Measurements from ENCODE around the gene XPC. TPM values are rescaled to one million over a fixed set of nuclear protein-coding genes. Genes with fewer than 3 reads are reported as not detected.

The XPC gene
- total RNA-seq, 1 experiment from 2014 or later, result 30.2 TPM

DNA sequence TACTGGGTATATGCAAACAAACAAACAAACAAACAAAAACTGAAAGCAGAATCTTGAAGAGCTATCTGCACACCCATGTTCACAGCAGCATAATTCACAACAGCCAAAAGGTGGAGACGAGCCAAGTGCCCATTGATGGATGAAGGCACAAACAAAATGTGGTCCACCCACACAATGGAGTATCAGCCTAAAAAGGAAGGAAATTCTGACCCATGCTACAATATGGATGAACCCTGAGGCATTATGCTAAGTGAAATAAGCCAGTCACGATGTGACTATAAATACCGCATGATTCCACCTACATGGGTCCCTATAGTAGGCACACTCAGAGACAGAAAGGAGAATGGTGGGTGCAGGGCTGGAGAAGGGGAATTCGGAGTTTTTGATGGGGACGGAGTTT lies 24.1 kb downstream of the XPC start:
- in situ Hi-C loops (cut with HindIII; ENCODE audit: low pct_unique_long_range_greater_than_20kb, low sequenced_read_pairs), result no loop called here
- no peak for DNase-seq (ENCODE audit: low read depth)

DNA sequence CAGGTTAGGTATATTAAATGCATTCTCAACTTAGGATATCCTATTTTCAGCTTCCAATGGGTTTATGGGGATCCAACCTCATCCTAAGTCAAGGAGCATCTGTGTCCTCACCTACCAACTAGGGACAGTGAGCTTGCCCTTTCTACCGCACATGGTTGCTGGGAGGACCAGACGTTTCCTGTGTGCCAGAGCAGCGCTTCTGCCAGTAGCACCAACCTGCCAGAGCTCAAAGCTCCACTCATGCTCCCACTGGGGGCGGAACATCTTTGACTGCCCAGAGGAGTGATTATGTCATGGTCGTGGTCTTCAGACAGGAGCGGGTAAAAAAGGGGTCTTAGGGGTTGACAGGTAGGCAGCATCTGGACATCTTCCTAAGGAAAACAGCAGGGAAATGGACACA lies 24.7 kb downstream of the XPC start:
- in situ Hi-C loops (cut with HindIII; ENCODE audit: low pct_unique_long_range_greater_than_20kb, low sequenced_read_pairs), result no loop called here
- no peak for DNase-seq (ENCODE audit: low read depth)

DNA sequence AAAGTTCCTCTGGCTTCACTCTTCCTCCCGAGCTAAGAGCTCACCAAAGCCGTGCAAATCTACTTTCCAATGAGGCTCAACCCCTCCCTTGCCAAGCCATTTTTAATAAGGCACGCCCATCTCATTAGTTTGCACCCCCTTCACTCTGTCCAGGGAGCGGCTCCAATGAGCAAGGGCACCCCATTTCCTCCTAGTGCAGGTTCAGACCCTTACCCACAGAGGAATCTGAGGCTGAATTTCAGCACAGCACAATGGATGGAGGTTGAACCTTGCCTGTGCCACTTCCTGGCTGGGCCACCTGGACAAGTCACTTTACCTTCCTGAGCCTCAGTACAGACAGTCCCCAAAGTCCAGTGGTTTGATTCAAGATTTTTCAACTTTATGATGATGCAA lies 25.4 kb downstream of the XPC start:
- in situ Hi-C loops (cut with HindIII; ENCODE audit: low pct_unique_long_range_greater_than_20kb, low sequenced_read_pairs), result no loop called here
- no peak for DNase-seq (ENCODE audit: low read depth)

DNA sequence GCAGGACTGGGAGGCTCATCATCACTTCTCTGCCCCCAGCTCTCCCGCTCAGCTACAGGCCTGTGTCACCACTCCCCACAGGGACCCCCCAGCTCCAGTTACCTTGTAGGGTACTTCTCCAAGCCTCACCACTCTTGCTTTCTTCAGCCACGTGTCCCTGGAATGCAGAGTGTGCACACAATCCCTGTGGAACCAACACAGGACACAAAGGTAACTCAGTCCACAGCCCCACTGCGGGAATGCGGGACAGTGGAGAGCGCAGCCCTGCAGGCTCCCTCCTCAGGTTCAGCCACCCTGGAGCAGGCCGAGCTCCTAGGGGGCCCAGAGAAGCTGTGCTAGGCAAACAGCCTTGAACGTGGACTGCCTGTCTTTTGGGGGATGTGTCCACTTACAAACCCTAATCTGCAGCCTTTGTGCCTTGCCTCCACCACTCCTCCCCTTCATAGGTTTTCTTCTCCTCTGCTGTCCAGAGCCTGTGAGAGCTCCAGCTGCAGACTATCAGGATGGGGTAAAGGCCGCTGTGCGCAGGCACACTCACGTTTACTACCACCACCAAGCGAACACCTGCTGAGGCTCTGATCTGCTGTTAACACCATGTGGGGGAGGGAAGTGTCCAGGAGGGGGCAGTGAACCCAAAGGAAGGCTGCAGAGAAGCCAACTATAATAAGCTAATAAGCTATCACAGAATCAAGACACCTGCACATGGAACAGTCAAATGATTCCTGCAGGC lies 26.0 kb downstream of the XPC start:
- in situ Hi-C loops (cut with HindIII; ENCODE audit: low pct_unique_long_range_greater_than_20kb, low sequenced_read_pairs), result no loop called here

DNA sequence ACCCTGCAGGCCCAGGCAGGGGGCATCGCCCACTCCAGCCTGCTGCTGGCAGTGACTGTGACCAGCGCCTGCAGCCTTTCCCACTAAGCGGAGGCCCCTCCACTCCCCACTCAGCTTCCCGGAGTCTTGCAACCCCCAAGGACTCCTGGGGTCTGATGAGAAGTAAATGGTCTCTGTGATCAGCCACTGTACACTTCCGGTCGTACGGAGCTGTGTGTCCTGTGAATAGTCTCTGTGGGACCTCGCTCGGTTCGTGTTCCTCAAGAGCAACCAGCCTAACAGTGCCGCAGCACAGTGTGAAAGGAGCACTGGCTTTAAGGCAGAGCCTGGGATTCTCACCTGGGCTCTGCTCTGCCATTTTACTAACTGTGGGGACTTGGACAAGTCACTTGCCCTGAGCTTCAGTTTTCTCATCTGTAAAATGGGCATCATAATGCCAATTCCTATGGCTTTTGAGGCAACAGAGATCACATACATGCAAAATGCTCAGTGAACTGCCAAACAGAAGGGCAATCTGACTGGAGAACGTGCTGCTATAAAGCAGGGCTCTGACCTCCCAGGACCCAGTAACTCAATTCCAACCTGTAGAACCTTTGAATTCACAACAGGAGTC lies 26.8 kb downstream of the XPC start:
- DNase-seq (ENCODE audit: low read depth), result no peak
- in situ Hi-C loops (cut with HindIII; ENCODE audit: low pct_unique_long_range_greater_than_20kb, low sequenced_read_pairs), result no loop called here

More for the DNA sequence above, 26.0 kb downstream of the XPC start:
- DNase-seq (ENCODE audit: low read depth), result no peak

DNA sequence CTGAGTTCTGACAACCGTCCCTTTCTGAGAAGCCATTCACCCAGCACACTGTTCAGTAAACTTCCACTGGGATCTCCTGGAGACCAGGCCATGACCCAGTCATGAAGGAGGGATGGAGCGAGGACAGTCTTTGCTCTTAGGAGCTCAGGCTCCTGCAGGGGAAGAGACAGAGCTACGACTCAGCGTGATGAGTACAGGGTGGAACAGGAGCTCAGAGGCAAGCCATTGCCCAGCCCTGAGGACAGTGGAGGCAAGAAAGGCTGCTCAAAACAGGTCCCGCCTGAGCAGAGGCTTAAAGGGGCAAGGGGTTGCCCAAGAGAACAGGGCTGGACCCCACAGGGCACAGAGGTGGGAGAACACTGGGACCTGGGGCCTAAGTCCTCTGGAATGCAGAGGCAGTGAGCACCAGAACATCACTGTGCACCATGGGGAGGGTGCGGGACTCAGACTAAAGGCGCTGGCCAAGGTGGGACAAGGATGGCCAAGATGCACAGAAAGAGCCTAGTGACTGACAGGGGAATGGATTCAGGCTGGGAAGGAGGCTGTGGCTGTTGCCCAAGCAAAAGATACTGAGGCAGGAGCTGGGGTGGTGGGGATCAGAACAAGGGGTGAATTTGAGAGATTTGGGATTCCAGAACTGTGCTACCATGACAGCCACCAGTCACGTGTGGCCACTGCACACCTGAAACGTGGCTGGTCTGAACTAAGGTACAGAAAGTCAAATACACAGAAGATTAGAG lies 27.7 kb downstream of the XPC start:
- in situ Hi-C loops (cut with HindIII; ENCODE audit: low pct_unique_long_range_greater_than_20kb, low sequenced_read_pairs), result no loop called here
- DNase-seq (ENCODE audit: low read depth), result no peak

DNA sequence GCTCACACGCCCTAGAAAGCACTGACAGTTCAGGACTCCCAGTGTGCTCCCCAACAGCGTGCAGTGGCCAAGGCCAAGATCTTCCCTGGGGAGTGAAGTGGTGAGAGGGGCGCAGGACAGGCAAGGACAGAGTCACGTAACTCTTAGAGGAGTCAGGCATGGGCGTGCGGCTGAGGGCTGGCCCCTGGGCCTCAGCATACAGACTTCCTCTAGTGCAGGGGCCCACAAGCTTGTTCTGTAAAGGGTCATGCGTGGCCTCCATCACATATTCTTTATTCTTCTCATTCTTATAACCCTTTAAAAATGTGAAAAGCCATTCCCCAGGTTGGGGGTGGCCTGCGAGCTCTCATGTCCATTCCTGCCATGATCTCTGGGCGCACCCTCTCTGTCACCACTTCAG lies 28.3 kb downstream of the XPC start:
- DNase-seq (ENCODE audit: low read depth), result no peak
- in situ Hi-C loops (cut with HindIII; ENCODE audit: low pct_unique_long_range_greater_than_20kb, low sequenced_read_pairs), result no loop called here

DNA sequence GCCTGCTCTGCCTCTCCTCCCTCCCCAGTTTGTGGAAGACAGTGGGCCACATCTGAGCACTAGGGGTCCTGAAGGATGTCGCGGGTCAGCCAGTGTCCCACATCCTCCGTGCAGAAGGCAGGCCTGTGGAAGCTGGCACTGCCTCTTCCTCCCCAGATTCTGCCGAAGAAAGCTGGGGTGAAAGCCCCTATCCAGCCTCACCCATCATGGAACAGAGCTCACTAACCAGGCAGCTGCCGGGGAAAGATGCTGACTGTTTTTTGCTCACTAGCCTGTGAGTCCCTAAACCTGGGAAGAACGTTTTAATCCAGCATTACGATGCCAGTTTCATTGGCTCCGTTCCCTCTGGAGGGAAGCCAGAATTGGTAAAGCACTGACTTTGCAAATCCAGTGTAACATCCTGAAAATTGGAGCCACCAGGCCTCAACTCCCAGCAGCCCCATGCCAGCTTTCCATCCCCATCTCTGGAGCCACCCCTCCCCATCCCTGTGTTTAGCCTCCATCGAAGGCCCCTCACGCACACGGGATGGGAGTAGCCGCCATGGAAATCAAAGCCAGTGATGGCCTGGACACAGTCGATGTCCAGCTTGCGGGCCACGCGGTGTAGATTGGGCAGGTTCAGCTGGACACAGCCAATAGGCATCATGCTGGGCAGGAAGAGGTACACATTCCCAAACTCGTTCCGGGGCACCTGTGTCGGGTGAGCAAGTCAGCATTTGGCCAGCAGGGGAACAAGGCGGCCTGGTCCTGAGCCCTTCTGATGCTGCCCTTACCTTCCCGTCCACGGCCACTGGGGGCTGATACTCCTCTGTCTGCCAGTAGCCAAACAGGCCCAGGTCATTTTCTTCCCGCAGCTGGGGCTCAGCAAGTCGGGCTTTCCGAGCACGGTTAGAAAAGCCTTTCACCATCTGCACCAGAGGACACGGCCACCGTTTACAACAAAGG lies 30.1 kb downstream of the XPC start:
- in situ Hi-C loops (cut with HindIII; ENCODE audit: low pct_unique_long_range_greater_than_20kb, low sequenced_read_pairs), result no loop called here
- no peak for DNase-seq (ENCODE audit: low read depth)

DNA sequence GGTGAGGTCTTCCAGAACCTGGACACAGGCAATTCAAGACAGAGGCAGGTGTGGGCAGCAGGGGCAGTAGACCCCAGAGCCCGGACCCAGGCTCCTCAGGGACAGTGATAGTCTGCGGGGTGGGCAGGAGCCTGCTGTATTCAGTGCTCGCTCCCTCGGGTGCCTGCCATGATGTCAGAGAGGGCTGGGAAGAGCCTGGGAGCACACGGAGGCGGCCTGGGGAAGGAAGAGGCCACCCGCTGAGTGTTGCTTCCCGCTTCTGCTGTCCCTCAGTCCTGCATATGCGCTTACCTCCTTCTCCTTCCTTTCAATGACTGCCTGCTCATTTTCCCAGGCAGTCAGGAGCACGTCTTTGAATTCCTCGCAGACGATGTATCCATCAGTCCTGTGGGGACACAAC lies 30.8 kb downstream of the XPC start:
- no peak for DNase-seq (ENCODE audit: low read depth)
- in situ Hi-C loops (cut with HindIII; ENCODE audit: low pct_unique_long_range_greater_than_20kb, low sequenced_read_pairs), result no loop called here

DNA sequence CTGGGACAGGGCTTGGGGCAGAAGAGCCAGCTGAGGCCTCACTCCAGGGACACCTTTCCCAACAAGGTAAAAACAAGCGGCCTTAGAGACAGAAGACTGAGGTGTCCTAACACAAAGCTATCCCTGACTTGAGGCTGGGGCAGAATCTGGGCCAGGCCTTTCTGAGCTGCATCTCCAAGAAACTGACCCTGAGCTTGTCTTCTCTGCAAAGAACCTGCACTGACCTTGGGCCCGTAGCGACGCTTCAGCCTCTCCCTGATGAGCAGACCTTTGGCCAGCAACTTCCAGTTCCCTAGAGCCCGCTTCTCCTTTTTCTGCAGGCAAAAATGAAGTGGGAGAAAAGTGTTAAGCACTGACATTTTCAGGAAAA lies 31.4 kb downstream of the XPC start:
- in situ Hi-C loops (cut with HindIII; ENCODE audit: low pct_unique_long_range_greater_than_20kb, low sequenced_read_pairs), result no loop called here
- DNase-seq (ENCODE audit: low read depth), result no peak

DNA sequence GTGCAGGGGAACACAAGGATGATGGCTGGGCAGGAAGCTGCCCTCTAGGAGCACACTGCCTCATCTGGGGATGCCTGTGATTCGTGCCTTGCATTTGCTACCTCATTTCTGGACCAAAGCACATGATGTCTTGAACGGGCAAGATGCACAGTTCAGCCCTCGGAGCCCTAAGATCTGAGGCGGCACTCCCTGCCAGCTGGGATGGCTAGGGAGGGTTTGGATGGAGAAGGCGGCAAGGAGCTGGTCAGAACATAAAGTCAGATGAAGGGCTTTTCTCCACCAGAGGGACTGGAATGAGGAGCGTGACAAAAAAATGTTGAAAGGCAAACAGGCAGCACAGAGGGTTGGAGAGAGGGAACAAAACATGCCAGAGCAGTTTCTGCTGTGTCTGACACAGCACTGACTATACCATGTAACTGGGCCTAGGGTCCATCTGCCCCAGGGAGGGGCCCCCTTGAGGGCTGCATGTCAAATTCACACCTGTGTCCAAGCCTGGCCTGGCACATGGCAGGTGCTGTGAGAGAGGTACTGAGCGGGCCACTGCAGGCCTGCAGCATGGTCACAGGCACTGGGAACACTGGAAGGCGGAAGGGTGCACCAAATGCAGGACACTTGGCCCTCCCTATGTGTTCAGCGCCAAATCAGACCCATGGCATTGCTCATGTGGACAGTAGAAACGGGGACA lies 31.9 kb downstream of the XPC start:
- in situ Hi-C loops (cut with HindIII; ENCODE audit: low pct_unique_long_range_greater_than_20kb, low sequenced_read_pairs), result no loop called here
- no peak for DNase-seq (ENCODE audit: low read depth)

DNA sequence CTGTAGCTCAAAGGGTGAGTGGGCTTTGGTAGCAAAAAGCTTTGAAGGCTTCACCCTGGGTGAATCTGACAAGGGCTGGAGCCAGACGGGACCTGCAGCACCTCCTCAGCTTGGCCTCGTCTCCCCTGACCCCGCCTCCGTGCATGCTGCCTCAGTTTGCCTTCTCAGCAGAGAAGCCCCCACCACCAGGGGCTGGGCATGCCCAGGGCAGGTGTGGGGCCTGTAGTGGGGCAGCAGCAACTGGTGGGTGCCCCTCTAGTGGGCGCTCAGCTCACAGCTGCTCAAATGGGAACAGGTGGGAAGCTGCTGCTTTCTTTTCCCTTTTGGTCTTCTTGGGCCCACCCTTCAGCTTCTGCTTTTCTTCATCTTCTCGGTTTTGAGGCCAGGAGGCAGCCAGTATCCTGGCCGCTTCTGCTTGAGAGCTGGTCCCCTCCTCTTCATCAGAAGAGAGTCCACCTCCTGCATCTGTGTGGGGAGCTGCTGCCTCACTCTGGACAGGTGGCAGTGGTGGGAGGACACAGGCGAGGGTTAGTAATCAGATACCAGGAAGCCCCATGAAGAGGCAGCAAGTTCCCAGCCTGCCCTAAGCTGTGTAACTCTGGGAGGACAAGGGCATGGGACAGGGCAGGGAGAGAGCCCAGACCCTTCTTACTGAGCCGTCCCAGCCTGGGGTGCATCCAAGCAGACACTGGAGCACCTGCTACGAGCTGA lies 32.6 kb downstream of the XPC start:
- no peak for DNase-seq (ENCODE audit: low read depth)
- in situ Hi-C loops (cut with HindIII; ENCODE audit: low pct_unique_long_range_greater_than_20kb, low sequenced_read_pairs), result no loop called here

DNA sequence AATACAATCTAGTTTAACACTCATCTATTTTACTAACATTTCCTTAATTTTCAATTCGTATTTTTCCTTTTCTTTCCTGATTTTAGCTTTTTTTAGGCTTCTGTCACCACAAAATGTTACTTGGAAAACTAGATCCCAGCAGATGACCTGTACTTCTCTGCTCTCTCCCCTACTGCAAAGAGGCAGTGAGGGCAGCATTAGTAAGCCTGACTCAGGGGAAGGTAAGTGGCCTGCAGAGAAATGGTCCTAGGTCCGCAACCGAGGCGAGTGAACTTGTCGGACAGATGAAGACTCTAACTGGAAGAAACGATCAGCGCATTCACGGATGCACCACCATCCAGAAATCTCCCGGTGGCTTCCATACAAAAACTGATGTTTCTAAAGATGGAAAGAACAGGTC lies 33.2 kb downstream of the XPC start:
- in situ Hi-C loops (cut with HindIII; ENCODE audit: low pct_unique_long_range_greater_than_20kb, low sequenced_read_pairs), result no loop called here
- no peak for DNase-seq (ENCODE audit: low read depth)

DNA sequence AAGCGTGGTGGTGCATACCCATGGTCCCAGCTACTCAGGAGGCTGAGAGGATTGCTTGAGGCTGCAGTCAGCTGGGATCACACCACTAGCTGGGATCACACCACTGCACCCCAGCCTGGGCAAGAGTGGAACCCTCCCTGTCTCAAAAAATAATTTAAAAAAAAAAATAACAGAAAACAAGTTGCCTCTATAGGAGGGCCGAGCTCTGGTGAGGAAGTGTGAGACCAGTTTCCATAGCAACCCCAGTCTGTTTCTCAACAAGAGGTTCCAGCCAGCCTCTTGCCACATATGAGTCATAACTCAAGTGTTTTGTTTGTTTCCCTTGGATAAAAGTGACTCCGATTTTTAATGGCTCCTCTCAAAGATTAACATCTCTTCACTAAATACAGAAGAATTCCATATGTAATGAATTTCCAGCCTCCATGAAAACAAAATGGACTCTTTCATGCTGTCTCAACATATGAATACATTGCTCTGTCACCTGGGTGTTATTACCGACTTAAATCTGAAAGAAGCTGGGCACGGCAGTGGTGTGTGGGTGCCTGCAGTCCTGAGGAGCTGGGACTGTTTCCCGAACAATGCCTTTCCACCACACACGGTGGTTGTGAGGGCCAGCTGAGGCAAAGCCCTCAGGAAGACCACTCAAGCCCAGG lies 33.9 kb downstream of the XPC start:
- in situ Hi-C loops (cut with HindIII; ENCODE audit: low pct_unique_long_range_greater_than_20kb, low sequenced_read_pairs), result no loop called here
- peak; percentile 87 for DNase-seq (ENCODE audit: low read depth)

DNA sequence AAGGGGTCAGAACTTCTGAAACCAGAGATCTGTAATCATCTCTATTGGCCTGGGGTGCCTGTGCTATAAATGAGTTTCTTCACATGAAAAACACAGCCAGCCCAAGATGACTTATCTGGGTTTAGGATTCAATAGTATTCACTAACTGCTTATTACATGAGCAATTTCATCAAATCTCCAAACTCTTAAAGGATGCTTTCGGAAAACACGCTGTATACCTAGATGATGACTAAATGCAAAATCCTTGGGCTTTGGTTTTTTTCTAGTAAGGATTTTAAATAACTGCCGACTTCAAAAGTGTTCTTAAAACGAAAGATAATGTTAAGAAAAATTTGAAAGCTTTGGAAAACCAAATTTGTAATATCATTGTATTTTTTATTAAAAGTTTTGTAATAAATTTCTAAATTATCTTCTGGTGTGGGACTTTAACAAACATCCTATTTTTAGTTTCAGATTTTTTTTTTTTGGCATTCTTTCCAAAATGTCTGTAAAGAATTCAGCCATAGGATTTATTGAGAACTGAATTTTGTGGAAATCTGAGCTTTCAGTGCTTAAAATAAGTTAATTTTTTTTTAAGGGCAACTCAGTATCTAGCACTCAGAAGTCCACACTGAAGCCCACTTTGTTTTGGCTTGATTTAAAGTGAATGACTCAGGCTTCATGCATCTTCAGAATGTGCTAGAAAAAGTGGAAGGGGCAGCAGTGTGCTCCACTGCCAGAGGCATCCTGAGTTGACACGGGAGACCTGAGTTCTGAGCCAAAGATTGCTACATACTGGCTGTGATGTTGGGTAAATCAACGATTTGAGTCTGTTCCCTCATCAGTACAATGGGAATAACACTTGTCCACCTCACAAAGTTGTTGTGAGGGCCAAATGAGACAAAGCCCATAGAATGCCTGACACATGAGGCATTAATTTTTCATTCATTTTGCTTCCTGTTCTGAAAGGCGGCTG lies 34.9 kb downstream of the XPC start:
- in situ Hi-C loops (cut with HindIII; ENCODE audit: low pct_unique_long_range_greater_than_20kb, low sequenced_read_pairs), result no loop called here
- DNase-seq (ENCODE audit: low read depth), result peak; percentile 53

Measured in Caki2 (cell line).